ENCODE measurements around the gene UBE2G2. TPM values are rescaled to one million over a fixed set of nuclear protein-coding genes. Genes with fewer than 3 reads are reported as not detected.

Gene UBE2G2
- total and polyA plus RNA-seq, 7 donors: 39.0 to 93.8 (median 72.8) TPM

GRCh38 chr21:44816761-44817505 is 15.3 kb upstream of the UBE2G2 start:
- whole genome bisulfite sequencing, 3 donors: 59 to 66% (median 59%) methylated on average over 43 to 57 of the region's 57 CpGs
- Histone ChIP-seq H3K4me3 (peak overlapping the region; percentile 92), H3K4me1 (peaks cover 13% of the 10 kb centered on the region), H3K36me3 (ENCODE audit: insufficient read depth in 1 of 2, low read depth in 1 of 2) (peaks cover 0 to 20% of the 10 kb centered on the region in 2 donors), H3K9me3 (peaks cover 3% of the 10 kb centered on the region), H3K27ac (peak overlapping the region; percentile 23), H3K27me3 (ENCODE audit: insufficient read depth in 3 of 3, low read length in 2 of 3) (no peaks in the 10 kb centered on the region)
- no peak for TF ChIP-seq CTCF (IDR thresholded peaks at IDR 0.05)
- intact Hi-C loops (cut with DNase I): loop anchor here (1.0 to 5.0 kb wide), 3 partner anchors 15 to 480 kb away; partner anchors contain the start of genes CFAP410 (in 1 of the 2) and PTTG1IP (in 1 of the 2)
- peak in 2 of 4 donors; percentile 0 to 1 for ATAC-seq
- DNase-seq: no peak

GRCh38 chr21:44815852-44816628 is 14.4 kb upstream of the UBE2G2 start:
- Histone ChIP-seq H3K4me3 (no peak overlapping the region), H3K27me3 (ENCODE audit: insufficient read depth in 3 of 3, low read length in 2 of 3) (no peaks in the 10 kb centered on the region), H3K9me3 (no peaks in the 10 kb centered on the region), H3K27ac (no peak overlapping the region), H3K4me1 (peaks cover 13% of the 10 kb centered on the region), H3K36me3 (ENCODE audit: insufficient read depth in 1 of 2, low read depth in 1 of 2) (peaks cover 0 to 25% of the 10 kb centered on the region in 2 donors)
- no peak for TF ChIP-seq CTCF (IDR thresholded peaks at IDR 0.05)
- 59 to 68% (median 65%) methylated on average over 10 of the region's 10 CpGs for WGBS, 3 donors
- no peak for ATAC-seq
- intact Hi-C loops (cut with DNase I): loop anchor here (1.0 to 5.0 kb wide), 3 partner anchors 14 to 479 kb away; partner anchors contain the start of genes CFAP410 (in 1 of the 2) and PTTG1IP (in 1 of the 2)
- DNase-seq: no peak

GRCh38 chr21:44815225-44815624 is 13.6 kb upstream of the UBE2G2 start:
- no peak for TF ChIP-seq CTCF (IDR thresholded peaks at IDR 0.05)
- no peak overlapping the region for H3K4me3 ChIP-seq
- no peaks in the 10 kb centered on the region for H3K27me3 ChIP-seq (ENCODE audit: insufficient read depth in 3 of 3, low read length in 2 of 3)
- no peaks in the 10 kb centered on the region for H3K9me3 ChIP-seq
- H3K27ac ChIP-seq: no peak overlapping the region
- intact Hi-C loops (cut with DNase I): loop anchor here (5.0 kb wide), 2 partner anchors 57 to 478 kb away; partner anchors contain the start of genes CFAP410 (in 1 of the 2) and PTTG1IP (in 1 of the 2)
- DNase-seq: no peak
- ATAC-seq: no peak
- H3K4me1 ChIP-seq: peaks cover 13% of the 10 kb centered on the region
- peaks cover 0 to 30% of the 10 kb centered on the region in 2 donors for H3K36me3 ChIP-seq (ENCODE audit: insufficient read depth in 1 of 2, low read depth in 1 of 2)
- WGBS, 3 donors: 79 to 88% (median 82%) methylated on average over 8 of the region's 8 CpGs

GRCh38 chr21:44814498-44815023 is 12.9 kb upstream of the UBE2G2 start:
- intact Hi-C loops (cut with DNase I): loop anchor here (5.0 kb wide), 2 partner anchors 58 to 477 kb away; partner anchors contain the start of genes CFAP410 (in 1 of the 2) and PTTG1IP (in 1 of the 2)
- Histone ChIP-seq H3K4me3 (no peak overlapping the region), H3K9me3 (no peaks in the 10 kb centered on the region), H3K27ac (no peak overlapping the region), H3K4me1 (peaks cover 13% of the 10 kb centered on the region), H3K36me3 (ENCODE audit: insufficient read depth in 1 of 2, low read depth in 1 of 2) (peaks cover 0 to 36% of the 10 kb centered on the region in 2 donors), H3K27me3 (ENCODE audit: insufficient read depth in 3 of 3, low read length in 2 of 3) (no peaks in the 10 kb centered on the region)
- no peak for TF ChIP-seq CTCF (IDR thresholded peaks at IDR 0.05)
- WGBS, 3 donors: 74 to 80% (median 77%) methylated on average over 11 of the region's 11 CpGs
- no peak for DNase-seq
- no peak for ATAC-seq
